Uterus (tissue), 2 donors: ENCODE results near the gene ZFYVE1.

ENCODE experiments used
- CTCF ChIP-seq, 4 experiments: fragments of 200-600 bp in 2 of 4; fragments of 450-650 bp in 2 of 4; sonication (generic) in 2 of 4; IDR thresholded peaks; one replicate each; pipeline ENCODE4 v1.5.1; 2016 to 2019; ENCODE audit warnings: antibody characterized with exemption in 4 of 4, mild to moderate bottlenecking in 2 of 4, moderate library complexity in 1 of 4
- POLR2A ChIP-seq, 2 donors: fragments of 450-650 bp; IDR thresholded peaks; one replicate each; pipeline ENCODE4 v1.6.1; 2016; ENCODE audit warnings: antibody characterized with exemption in 2 of 2, mild to moderate bottlenecking in 1 of 2, moderate library complexity in 1 of 2

- no peak for TF ChIP-seq CTCF (IDR thresholded peaks at IDR 0.05)
- TF ChIP-seq POLR2A (IDR thresholded peaks at IDR 0.05), result no peak
These were observed 23.2 kb downstream of the ZFYVE1 start for GRCh38 chr14:73003681-73004080.
